ENCODE measurements around the gene CPTP.

DNA sequence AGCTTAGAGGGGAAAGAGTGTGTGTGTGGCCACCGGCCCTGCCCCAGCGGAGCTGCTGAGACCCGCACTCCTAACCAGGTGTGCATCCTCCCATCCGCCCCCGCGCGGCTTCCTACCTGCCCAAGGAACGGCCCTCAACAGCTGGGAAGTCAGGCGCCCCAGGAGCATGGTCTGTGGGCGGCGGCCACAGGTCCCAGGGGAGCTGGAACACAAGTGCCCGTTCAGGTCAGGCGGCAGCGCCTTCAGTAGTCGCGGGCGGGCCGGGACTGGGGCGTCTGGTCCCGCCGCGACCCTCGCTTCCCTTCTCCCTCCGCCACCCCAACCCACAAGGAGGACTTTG lies 50.0 kb downstream of the CPTP start:
- TF ChIP-seq, protein P1, sequence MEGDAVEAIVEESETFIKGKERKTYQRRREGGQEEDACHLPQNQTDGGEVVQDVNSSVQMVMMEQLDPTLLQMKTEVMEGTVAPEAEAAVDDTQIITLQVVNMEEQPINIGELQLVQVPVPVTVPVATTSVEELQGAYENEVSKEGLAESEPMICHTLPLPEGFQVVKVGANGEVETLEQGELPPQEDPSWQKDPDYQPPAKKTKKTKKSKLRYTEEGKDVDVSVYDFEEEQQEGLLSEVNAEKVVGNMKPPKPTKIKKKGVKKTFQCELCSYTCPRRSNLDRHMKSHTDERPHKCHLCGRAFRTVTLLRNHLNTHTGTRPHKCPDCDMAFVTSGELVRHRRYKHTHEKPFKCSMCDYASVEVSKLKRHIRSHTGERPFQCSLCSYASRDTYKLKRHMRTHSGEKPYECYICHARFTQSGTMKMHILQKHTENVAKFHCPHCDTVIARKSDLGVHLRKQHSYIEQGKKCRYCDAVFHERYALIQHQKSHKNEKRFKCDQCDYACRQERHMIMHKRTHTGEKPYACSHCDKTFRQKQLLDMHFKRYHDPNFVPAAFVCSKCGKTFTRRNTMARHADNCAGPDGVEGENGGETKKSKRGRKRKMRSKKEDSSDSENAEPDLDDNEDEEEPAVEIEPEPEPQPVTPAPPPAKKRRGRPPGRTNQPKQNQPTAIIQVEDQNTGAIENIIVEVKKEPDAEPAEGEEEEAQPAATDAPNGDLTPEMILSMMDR (CRISPR knock-in tag; IDR thresholded peaks at IDR 0.05): no peak
- TF ChIP-seq, protein P2, sequence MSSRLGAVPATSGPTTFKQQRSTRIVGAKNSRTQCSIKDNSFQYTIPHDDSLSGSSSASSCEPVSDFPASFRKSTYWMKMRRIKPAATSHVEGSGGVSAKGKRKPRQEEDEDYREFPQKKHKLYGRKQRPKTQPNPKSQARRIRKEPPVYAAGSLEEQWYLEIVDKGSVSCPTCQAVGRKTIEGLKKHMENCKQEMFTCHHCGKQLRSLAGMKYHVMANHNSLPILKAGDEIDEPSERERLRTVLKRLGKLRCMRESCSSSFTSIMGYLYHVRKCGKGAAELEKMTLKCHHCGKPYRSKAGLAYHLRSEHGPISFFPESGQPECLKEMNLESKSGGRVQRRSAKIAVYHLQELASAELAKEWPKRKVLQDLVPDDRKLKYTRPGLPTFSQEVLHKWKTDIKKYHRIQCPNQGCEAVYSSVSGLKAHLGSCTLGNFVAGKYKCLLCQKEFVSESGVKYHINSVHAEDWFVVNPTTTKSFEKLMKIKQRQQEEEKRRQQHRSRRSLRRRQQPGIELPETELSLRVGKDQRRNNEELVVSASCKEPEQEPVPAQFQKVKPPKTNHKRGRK (CRISPR knock-in tag; IDR thresholded peaks at IDR 0.05): no peak
- TF ChIP-seq PCBP2 (optimal IDR thresholded peaks at IDR 0.05; ENCODE audit: low read depth, low read length, poor library complexity, severe bottlenecking) (no peak), CCAR2 (optimal IDR thresholded peaks at IDR 0.05; ENCODE audit: low read depth, low read length) (no peak), POLR2A (IDR thresholded peaks at IDR 0.05; ENCODE audit: insufficient read depth in 1 of 2, low read depth in 2 of 2, low read length in 2 of 2) (no peak), ARID2 (CRISPR knock-in tag; IDR thresholded peaks at IDR 0.05; ENCODE audit: borderline replicate concordance) (no peak), CREM (IDR thresholded peaks at IDR 0.05) (no peak), CREM (CRISPR knock-in tag; IDR thresholded peaks at IDR 0.05) (no peak), JARID2 (CRISPR knock-in tag; IDR thresholded peaks at IDR 0.05; ENCODE audit: insufficient replicate concordance) (no peak), MYNN (CRISPR knock-in tag; IDR thresholded peaks at IDR 0.05; ENCODE audit: low read depth) (no peak), EP300 (IDR thresholded peaks at IDR 0.05; ENCODE audit: low read depth in 2 of 2, low read length in 2 of 2) (no peak), EP300 (CRISPR knock-in tag; IDR thresholded peaks at IDR 0.05; ENCODE audit: borderline replicate concordance) (no peak), RXRA (CRISPR knock-in tag; IDR thresholded peaks at IDR 0.05) (no peak)
- TF ChIP-seq, protein P3, sequence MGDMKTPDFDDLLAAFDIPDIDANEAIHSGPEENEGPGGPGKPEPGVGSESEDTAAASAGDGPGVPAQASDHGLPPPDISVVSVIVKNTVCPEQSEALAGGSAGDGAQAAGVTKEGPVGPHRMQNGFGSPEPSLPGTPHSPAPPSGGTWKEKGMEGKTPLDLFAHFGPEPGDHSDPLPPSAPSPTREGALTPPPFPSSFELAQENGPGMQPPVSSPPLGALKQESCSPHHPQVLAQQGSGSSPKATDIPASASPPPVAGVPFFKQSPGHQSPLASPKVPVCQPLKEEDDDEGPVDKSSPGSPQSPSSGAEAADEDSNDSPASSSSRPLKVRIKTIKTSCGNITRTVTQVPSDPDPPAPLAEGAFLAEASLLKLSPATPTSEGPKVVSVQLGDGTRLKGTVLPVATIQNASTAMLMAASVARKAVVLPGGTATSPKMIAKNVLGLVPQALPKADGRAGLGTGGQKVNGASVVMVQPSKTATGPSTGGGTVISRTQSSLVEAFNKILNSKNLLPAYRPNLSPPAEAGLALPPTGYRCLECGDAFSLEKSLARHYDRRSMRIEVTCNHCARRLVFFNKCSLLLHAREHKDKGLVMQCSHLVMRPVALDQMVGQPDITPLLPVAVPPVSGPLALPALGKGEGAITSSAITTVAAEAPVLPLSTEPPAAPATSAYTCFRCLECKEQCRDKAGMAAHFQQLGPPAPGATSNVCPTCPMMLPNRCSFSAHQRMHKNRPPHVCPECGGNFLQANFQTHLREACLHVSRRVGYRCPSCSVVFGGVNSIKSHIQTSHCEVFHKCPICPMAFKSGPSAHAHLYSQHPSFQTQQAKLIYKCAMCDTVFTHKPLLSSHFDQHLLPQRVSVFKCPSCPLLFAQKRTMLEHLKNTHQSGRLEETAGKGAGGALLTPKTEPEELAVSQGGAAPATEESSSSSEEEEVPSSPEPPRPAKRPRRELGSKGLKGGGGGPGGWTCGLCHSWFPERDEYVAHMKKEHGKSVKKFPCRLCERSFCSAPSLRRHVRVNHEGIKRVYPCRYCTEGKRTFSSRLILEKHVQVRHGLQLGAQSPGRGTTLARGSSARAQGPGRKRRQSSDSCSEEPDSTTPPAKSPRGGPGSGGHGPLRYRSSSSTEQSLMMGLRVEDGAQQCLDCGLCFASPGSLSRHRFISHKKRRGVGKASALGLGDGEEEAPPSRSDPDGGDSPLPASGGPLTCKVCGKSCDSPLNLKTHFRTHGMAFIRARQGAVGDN (CRISPR knock-in tag; IDR thresholded peaks at IDR 0.05): no peak
- TF ChIP-seq, protein P4, sequence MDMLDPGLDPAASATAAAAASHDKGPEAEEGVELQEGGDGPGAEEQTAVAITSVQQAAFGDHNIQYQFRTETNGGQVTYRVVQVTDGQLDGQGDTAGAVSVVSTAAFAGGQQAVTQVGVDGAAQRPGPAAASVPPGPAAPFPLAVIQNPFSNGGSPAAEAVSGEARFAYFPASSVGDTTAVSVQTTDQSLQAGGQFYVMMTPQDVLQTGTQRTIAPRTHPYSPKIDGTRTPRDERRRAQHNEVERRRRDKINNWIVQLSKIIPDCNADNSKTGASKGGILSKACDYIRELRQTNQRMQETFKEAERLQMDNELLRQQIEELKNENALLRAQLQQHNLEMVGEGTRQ (IDR thresholded peaks at IDR 0.05; ENCODE audit: low read depth, low read length): no peak
- TF ChIP-seq, protein P4 (CRISPR knock-in tag; IDR thresholded peaks at IDR 0.05; ENCODE audit: borderline replicate concordance): no peak
